NCI-H1930 (cell line): Measurements from ENCODE around the gene PBX3.
"Not testable (repeated sequence)": the region's sequence is repeated elsewhere in the genome, so short reads cannot be mapped to it uniquely, and the experiment has no call there.

Experiments used
- DNase-seq, 2 experiments: peaks; one replicate each; lab custom pipeline; 2025; lab: John Stamatoyannopoulos, UW

Gene PBX3

DNA sequence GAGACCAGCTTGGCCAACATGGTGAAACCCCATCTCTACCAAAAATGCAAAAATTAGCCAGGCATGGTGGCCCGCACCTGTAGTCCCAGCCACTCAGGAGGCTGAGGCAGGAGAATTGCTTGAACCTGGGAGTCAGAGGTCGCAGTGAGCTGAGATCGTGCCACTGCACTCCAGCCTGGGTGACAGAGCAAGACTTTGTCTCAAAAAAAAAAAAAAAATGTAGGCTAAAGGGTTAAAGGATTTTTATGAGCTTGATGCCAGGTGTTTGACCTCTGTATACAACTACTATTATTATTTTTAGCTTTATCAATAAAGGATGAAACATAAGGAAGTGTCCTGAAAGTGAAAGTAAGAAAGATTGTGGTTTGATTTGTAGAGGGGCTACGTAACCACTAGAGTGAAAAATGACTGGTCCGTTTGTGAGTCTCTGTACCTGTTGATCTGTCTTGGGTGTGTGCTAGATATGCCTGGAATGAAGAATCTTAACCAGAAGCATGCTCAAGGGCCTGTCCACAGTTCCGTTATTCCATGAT lies 76.8 kb downstream of the PBX3 start:
- DNase-seq, result not testable (repeated sequence)

DNA sequence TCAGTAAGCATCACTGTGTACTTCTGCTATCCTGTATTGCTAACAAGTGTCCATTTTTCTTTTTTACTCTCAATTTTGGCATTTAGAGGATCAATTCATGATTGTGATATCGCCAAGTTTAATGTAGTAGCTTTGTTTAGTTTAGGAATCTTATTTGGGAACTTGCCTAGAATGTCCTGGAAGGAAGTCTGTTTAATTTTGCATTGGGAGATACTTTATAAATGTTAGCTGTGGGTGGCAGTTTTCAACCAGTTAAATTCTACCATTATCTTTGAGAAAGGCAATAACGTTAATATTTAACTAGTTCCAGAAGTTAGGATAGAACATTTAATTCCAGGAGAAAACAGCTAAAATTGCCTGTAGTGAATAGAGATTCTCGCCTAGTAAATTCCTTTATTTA lies 78.6 kb downstream of the PBX3 start:
- DNase-seq, result no peak

DNA sequence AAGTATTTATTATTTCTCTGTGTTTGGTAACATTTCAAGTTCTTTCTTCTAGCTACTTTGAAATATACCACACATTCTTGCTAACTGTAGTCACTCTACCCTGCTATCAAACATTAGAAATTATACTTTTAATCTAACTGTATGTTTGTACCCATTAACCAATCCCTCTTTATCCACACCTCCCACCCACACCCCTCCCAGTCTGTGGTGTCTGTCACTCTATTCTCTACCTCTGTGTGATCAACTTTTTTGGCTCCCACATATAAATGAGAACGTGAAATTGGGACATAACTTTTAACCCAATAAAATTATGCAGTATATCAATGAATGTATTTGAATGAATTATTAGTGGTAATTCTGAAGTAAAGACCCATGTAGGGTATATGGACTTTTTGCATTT lies 79.7 kb downstream of the PBX3 start:
- no peak for DNase-seq

DNA sequence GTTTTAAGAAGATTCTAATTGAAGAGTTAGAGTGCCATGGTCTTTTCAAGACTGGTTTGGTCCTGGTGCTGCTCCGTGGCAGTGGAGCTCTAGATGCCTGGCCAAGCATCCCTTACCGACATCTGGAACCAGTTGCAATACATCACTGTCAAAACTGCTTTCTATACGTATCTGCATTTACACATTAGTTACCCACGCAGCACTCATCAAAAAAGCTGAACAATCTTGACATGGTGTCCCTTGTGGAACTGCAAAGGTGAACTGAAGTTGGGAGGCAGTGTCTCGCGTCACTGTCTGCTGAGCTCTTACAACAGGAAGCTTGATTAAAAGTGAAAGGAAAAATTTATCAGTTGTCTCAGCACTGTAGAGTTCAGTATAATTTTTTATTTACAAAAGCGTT lies 82.6 kb downstream of the PBX3 start:
- no peak for DNase-seq

DNA sequence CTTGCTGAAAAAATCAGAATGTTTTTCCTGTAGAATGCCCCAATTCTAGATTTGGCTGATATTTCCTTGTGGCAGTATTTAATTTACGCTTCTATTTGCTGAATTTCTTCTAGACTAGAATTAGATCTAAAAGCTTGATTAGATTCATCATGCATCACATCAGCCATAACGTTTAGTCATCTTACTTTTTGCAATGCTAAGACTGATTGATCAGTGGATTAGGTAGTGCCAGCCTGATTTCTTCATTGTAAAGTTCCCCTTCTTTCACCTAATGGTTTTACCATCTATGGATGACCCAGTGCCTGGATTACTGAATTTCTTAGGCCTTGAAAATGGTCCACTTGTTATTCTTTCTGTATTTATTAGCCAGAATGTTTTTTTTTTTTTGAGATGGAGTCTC lies 83.9 kb downstream of the PBX3 start:
- no peak for DNase-seq

DNA sequence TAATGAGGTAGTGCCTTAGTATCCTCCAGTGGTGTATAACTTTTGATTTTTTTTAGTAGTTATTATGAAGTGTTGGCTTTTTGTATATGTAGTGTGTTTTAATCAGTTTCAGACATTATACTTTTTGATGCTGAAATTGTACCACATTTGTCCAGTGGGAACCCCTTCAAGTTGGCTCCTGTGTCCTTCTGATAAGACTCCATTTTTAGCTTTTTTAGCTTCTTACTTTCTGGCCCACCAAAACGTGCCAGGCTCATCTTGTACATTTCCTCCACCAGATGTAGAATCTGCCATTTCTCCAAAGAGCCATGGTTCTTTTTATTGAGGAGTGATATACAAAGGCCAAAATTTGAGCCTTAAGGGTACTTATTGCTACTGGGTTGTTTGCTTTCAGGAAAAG lies 84.4 kb downstream of the PBX3 start:
- DNase-seq, result no peak

DNA sequence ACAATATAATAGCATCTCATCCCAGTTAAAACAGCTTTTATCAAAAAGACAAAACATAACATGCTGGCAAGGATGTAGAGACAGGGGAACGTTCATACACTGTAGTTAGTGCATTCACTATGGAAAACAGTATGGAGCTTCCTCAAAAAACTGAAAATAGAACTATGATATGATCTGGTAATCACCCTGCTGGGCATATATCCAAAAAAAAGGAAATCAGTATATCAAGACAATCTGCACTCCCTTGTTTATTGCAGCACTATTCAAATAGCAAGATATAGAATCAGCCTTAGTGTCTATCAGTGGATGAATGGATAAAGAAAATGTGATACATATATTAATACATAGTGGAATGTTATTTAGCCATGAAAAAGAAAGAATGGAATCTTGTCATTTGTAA lies 88.5 kb downstream of the PBX3 start:
- DNase-seq, result no peak

DNA sequence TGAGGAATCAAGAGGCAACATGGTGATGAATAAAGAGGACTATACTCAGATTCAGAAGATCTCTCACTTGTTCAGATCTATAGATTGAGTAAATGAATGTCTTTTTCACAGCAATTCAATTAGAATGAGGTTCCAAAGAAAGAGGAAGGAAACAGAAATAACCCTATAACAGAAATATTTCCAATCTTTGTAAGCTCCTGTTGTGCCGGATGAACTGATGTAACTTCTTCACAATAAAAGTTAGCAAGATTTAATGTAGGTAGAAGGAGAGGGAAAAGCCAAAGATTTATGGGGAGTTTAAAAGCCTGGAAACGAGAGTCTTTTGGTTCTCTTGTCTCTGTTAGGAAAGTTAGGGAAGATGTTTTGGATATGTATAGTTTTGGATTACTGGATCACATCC lies 92.1 kb downstream of the PBX3 start:
- no peak for DNase-seq

DNA sequence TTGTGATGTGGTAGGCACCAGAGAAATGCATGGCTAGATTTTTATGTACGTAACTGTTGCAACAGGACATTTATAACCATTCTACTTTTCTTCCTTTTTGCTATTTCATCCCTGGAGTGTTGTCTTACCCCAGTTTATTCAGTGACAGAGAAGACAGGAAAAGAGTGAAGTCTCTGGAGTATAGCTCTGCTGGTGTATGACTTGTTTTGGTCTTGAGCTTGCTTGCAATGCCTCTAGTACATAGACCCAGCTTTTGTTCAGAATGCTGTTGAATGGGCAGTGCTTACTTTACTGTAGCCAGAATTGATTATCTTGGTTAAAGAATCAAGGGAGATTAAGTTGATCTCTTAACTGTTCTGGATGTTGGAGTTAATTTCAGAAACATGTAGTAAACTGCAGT lies 94.3 kb downstream of the PBX3 start:
- DNase-seq, result no peak

DNA sequence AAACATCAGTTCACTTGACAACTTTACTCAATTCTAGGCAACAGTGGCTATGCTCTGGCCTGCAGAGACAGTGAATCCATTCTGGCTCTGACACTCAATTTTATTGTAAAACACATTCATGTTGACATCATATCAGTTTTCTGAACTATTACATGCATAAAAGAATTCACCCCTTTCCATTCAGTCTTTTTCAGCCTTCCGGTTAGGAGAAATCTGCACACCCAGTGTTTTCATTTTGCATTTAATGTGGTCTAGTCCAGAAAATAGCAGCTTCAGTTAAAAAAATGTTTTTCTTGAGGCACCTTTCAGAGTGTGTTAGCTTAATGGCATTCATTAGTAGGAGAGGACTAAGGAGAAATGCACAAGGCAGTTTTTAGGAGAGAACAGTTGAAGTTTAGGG lies 95.1 kb downstream of the PBX3 start:
- DNase-seq, result no peak

DNA sequence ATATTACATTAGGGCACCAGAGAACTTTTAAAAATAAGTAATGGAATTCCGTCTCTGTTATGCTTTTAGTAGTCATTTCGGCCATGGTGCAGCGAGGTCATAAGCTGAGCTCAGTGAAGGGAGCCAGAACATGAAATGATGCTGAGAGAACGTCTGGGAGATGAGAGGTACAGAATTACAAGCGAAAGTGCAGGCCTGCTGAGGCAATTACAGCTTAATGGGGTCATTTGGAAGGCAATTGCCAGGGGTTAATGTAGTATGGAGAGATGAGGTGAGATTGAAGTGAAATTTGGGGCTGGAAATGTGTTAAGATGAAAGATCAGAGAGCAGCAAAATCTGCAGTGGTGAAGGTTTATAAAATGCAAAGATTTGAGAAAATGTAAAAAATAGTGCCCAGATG lies 96.5 kb downstream of the PBX3 start:
- peak in 1 of 2 experiments; percentile 10 for DNase-seq

DNA sequence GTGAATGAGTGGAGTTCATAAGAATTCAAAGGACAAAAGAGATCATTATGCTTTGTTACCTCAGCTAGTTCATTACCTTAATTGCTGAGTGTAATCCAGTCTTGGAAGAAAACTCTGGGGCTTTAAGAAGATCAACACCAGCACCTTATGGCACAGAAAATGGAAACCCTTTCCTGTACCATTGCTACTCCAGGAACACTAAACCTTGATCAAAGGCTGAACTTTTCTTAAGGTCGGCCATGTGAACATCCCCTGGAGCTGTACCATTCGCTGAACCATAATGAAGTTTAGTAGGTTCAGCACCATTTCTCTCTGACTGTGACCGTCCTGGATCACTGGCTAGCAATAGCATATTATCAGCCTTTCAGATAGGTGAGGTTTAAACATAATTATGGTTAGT lies 97.4 kb downstream of the PBX3 start:
- no peak for DNase-seq

DNA sequence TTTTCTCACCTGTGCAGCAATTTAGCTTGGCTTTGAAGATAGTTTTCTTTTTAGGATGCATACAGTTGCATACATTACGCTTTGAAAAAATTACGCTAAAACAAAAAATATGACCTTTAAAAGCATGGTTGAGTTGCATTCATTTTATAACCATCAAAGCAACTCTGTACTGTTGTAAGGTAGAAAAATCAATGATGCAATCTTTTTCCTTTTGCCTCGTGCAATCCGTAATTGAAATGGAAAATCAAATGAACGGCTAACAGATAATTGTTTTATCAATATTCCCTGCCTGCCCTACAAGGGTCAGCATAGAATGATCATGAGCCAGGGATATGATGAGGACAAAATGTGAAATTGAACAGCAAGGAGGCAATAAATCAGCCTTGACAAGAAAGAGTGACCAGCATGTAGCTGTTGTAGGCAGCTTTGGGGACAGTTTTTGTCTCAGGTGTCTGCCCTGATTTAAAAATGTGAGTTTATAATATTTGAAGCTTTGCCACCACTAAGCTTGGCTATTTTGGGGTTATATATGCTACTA lies 98.2 kb downstream of the PBX3 start:
- DNase-seq, result no peak

DNA sequence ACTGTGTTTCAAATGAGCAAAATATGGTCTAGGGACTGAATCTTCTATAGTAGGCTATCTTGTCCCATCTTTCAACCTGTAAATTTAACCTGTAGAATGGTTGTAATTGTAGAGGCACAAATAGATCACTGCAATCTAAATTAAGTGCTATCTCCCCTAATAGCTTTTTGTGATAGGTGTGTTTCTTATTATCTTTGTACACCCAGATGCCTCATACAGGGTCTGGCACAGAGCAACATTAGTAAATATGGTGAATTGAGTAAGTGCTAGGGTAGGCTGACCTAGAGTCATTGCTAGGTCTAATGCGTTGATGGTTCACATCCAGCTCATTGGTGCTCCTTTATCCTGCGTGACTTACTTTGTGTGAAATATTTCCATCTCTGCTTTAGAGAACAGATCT lies 100.6 kb downstream of the PBX3 start:
- no peak for DNase-seq

DNA sequence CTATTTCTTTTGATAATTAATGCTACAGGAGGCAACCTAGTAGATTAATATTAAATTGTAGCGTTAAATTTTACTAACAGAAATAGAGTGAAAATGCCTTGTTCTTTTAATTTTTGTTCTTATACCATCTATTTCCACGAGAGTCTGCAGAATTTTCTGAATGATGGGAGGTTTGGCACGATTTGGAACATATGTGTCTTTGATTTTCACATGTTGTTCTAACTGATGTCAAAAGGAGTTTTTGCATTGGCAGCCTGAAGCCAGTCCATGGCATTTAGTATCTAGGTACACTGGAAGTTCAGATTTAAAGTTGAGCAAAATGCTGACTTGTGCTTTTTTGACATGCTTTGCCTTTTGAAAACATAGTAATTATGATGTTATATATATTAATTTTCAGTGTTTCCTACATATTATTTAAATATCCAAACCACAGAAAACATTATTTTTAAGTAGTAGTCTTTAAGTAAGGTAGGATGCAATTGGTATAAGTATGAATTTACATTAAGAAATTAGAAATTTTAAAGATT lies 103.0 kb downstream of the PBX3 start:
- no peak for DNase-seq

DNA sequence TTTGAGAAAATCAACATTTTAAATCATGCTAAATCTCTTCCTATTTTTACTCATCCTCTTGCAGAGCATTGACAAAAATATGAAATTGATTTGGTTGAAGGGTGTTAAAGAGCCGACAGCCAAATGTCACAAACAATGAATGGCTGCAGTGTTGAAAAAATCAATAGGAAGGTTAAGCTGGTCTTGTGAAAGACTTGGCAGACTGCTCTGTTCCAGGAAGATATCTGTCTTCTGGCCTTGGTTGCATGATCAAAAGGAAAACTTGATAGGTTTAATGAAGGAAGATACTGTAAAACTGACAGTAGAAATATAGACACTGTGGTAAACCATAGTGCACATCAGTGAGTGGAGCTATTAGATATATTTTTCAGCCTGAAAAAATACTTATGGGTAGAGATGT lies 103.6 kb downstream of the PBX3 start:
- no peak for DNase-seq

DNA sequence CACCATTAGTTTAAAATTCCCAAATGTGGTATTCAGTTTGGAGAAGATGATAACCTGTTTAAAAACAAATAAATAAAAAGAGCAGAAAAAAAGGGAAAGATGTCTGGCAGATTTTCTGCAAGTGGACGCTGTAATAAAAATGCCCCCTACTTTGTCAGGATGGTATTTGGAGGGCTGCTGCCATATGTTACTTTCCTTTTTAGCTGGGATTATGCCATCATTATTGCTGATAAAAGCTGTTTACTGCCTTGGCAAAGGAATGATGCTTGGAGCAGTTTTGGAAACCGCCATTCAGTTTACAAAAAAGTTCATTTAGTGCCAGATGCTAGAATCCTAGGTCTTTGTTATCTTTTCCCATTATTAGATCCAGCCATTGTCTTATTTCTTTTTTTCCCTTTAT lies 104.8 kb downstream of the PBX3 start:
- DNase-seq, result peak; percentile 12 to 62

DNA sequence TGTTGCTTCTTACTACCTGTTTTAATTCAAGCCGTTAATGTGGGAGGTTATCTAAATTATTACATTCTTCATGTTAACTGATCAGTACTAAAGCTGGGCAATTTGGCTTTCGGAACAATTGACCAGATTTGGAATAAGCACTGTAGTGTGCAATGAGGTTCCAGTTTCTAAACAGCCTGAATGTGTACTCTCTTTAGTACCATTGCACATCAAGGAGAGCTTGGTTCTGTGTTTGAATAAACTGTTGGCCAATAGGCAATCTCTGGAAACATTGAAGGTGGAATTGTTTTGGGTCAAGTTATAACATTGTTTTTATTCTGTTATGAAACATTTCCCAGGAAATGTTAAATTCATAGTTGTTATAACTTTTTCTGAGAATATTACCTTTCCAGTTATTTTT lies 105.2 kb downstream of the PBX3 start:
- DNase-seq, result peak; percentile 13 to 62

DNA sequence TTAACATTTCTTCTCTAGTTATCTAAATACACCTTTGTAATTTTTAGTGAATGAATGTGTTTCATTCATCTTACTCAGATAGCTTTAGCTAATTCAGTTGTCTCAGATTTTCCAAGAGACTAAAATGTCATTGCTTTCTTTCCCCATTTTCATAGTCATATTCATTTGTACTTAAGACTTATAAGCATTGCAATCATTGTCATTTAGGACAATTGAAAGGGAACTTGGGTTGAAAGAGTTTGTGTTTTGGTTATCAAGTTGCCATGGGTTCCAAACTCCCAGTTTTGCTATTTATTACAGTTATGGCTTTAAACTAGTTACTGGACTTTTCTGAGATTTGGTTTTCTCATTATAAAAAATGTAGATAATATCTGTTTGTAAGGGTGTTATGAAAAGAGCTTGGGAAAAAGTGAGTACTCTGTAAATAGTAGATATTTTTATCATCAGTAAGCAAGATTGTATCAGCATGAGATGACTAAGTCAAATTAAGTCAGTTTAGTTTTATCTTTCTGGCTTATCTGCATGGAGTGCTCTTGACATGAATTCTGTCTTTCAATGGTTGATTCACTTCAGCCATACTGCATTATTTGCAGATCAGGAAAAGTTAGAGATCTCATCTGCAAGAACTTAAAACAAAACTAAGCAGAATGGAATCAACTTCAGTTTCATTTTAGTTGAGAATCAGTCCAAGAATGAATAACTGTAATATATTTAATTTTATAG lies 107.5 kb downstream of the PBX3 start:
- DNase-seq, result no peak

DNA sequence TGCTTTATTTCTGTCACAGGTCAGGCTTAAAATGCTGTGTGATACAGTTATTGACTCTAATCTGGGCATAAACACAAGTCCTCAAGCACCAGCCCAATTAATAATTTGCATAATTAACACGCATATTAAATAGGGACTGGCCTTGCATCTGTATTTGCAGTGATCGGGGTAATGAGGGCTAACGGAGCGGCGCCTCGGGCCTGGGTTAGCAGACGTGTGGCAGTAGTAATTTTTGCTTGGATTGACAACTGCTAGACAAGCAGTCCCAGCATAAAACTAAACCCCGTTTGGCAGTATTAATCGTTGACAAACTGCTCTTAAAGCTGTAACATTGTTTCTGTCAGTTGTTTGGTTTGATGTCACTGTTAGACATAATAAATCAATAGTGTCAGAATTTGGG lies 109.2 kb downstream of the PBX3 start:
- DNase-seq, result no peak

DNA sequence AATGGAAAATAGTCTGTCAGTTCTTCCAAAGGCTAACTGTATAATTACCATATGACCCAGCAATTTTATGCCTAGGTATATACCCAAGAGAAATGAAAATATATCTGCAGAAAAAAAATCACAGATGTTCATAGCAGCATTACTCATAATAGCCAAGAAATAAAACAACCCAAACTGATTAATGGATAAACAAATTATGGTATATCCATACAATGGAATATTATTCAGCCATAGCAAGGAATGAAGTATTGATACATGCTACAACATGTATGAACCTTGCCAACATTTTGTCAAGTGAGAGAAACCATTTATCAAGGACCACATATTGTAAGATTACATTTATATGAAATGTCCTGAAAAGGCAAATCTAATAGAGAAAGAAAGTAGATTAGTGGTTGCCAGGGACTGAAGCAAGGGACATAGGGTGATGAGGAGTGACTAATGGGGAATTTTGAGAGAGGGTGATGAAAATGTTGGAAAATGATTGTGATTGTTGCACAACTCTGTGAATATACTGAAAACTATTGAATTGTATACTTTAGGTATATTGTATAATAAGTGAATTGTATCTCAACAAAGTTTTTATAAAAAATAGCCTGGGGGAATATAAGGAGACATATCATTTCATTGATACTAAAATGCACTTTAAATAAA lies 114.4 kb downstream of the PBX3 start:
- DNase-seq, result no peak

DNA sequence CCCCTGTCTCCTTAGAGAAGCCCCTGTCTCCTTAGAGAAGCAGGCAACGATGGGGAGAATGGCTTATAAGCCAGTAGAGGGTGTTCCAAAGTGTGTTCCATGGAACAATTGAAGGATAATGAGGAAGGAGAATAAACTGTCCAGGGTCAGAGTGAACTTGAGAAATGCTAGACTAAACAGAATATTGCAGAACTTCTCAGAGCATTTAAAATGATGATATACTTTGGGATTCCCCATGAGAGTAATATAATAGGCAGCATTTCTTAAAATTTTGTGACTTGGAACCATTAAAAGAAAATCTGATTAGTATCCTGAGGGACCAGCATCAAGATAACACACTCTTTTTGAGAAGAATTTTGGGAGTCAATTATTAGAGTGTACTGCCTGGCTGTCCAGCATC lies 116.8 kb downstream of the PBX3 start:
- DNase-seq, result no peak

DNA sequence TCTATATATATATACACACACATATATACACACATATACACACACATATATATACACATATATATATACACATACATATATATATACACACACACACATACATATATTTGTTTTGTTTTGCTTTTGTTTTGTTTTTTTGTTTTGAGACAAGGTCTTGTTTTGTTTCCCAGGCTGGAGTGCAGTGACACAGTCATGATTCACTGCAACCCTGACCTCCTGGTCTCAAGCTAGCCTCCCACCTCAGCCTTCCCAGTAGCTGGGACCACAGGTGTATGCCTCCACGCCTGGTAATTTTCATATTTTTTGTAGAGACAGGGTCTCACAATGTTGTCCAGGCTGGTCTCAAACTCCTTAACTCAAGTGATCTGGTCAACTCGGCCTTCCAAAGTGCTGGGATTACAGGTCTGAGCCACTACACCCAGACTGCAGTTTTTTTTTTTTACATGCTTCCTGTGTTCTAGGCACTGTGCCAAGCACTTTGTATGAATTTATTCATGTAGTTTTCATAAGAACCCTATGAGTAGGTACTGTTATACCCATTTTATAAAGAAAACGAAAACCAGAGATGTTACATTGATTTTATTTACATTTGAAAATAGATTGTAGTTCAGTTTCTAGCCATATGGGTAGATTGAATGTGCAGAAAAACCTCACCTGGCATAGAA lies 120.7 kb downstream of the PBX3 start:
- no peak for DNase-seq
